ENCODE data around the gene FAM169A.
"Not testable (repeated sequence)": the region's sequence is repeated elsewhere in the genome, so short reads cannot be mapped to it uniquely, and the experiment has no call there.

Gene FAM169A

DNA sequence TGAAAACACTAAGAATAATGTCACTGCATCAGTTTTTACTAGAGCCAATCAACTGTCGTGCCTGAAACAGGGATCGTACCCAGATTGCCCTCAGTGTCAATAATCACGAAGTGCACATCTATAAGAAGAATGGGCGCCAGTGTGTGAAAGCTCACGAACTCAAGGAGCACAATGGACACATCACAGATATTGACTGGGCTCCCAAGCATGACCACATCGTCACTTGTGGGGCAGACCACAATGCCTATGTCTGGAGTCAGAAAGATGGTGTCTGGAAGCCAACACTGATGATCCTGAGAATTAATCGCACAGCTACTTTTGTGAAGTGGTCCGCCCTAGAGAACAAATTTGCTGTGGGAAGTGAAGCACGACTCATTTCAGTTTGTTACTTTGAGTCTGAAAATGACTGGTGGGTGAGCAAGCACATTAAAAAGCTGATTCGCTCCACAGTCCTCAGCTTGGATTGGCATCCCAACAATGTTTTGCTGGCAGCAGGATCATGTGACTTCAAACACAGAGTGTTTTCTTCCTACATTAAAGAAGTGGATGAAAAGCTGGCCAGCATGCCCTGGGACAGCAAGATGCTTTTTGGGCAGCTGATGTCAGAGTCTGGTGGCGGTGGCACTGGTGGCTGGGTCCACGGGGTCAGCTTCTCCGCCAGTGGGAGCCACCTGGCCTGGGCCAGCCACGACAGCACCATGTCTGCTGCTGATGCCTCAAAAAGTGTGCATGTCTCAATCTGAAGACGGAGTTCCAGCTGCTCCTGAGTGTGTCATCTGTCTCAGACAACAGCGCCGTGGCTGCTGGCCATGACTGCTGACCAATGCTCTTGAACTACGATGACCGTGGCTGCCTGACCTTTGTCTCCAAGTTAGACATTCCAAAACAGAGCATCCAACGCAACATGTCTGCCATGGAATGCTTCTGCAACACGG is 66.9 kb downstream of the FAM169A start:
- H3K9me3 ChIP-seq (ENCODE audit: control insufficient read depth, insufficient read depth, low read length) = no peaks in the 10 kb centered on the region
- H3K79me2 ChIP-seq (ENCODE audit: control insufficient read depth, low read length) = no peaks in the 10 kb centered on the region
- H3K4me3 ChIP-seq (ENCODE audit: low read length) = no peak overlapping the region
- peaks cover 5% of the 10 kb centered on the region; the same call in 1 of the 2 replicates for H3K27me3 ChIP-seq (ENCODE audit: control insufficient read depth, low read length)
- H4K20me1 ChIP-seq (ENCODE audit: control insufficient read depth, insufficient read depth, low read depth, low read length) = no peaks in the 10 kb centered on the region
- H3F3A ChIP-seq (ENCODE audit: control insufficient read depth, insufficient read depth) = no peaks in the 10 kb centered on the region
- no peaks in the 10 kb centered on the region for H3K9me2 ChIP-seq (replicated peaks; ENCODE audit: control insufficient read depth, low read length)
- H3K4me2 ChIP-seq (ENCODE audit: low read length) = no peak overlapping the region
- no peaks in the 10 kb centered on the region for H3K36me3 ChIP-seq (ENCODE audit: control insufficient read depth, low read length)
- no peak for TF ChIP-seq EZH2phosphoT487 (IDR thresholded peaks at IDR 0.05; ENCODE audit: borderline replicate concordance, low read length)
- TF ChIP-seq, protein P1, sequence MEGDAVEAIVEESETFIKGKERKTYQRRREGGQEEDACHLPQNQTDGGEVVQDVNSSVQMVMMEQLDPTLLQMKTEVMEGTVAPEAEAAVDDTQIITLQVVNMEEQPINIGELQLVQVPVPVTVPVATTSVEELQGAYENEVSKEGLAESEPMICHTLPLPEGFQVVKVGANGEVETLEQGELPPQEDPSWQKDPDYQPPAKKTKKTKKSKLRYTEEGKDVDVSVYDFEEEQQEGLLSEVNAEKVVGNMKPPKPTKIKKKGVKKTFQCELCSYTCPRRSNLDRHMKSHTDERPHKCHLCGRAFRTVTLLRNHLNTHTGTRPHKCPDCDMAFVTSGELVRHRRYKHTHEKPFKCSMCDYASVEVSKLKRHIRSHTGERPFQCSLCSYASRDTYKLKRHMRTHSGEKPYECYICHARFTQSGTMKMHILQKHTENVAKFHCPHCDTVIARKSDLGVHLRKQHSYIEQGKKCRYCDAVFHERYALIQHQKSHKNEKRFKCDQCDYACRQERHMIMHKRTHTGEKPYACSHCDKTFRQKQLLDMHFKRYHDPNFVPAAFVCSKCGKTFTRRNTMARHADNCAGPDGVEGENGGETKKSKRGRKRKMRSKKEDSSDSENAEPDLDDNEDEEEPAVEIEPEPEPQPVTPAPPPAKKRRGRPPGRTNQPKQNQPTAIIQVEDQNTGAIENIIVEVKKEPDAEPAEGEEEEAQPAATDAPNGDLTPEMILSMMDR (IDR thresholded peaks at IDR 0.05; ENCODE audit: low read depth, low read length, poor library complexity, severe bottlenecking) = no peak
- H3K4me1 ChIP-seq (ENCODE audit: control insufficient read depth, low read length) = no peaks in the 10 kb centered on the region
- H3K27ac ChIP-seq (ENCODE audit: low read depth, low read length) = no peak overlapping the region

DNA sequence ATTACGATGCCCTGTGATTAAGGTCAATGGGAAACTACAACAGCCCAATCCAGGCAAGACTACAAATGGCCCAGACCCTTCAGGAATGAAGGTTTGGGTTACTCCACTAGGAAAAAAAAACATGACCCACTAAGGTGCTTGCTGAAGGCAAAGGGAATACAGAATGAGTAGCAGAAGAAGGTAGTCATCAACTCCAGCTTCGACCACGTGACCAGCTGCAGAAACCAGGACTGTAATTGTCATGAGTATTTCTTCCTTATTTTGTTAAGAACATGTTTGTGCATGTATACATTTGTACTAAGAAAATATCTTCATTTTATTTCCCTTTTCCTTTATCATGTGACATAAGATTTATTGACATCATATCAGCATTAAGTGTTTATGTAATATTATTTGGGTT is 74.5 kb downstream of the FAM169A start:
- H3K27ac ChIP-seq (ENCODE audit: low read depth, low read length); H3F3A ChIP-seq (ENCODE audit: control insufficient read depth, insufficient read depth); H3K4me3 ChIP-seq (ENCODE audit: low read length); H3K4me1 ChIP-seq (ENCODE audit: control insufficient read depth, low read length); H3K4me2 ChIP-seq (ENCODE audit: low read length); H3K9me2 ChIP-seq (replicated peaks; ENCODE audit: control insufficient read depth, low read length); H3K36me3 ChIP-seq (ENCODE audit: control insufficient read depth, low read length); H3K9me3 ChIP-seq (ENCODE audit: control insufficient read depth, insufficient read depth, low read length); H4K20me1 ChIP-seq (ENCODE audit: control insufficient read depth, insufficient read depth, low read depth, low read length); H3K27me3 ChIP-seq (ENCODE audit: control insufficient read depth, low read length); H3K79me2 ChIP-seq (ENCODE audit: control insufficient read depth, low read length): not testable (repeated sequence)

DNA sequence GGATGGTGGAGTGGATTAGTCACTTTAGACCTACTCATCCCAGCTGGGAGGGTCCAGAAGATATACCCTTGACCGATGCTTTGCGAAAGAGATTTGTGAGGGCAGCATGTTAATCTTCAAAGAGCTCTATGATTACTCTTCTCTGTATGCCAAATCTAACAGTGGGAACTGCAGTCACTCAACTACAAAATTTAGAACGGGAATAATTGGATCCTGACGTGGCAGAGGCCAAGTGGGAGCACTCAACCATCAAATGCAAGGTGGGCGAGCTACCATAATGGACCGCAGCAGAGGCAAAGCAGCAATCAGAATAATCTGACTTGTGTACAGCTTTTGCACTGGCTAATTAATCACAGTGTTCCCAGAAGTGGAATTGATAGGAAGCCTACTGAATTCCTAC is 78.8 kb downstream of the FAM169A start:
- Histone ChIP-seq H3F3A (ENCODE audit: control insufficient read depth, insufficient read depth) (no peaks in the 10 kb centered on the region), H3K4me3 (ENCODE audit: low read length) (no peak overlapping the region), H3K9me2 (replicated peaks; ENCODE audit: control insufficient read depth, low read length) (no peaks in the 10 kb centered on the region), H3K27ac (ENCODE audit: low read depth, low read length) (no peak overlapping the region), H3K4me2 (ENCODE audit: low read length) (no peak overlapping the region), H3K79me2 (ENCODE audit: control insufficient read depth, low read length) (no peaks in the 10 kb centered on the region), H4K20me1 (ENCODE audit: control insufficient read depth, insufficient read depth, low read depth, low read length) (no peaks in the 10 kb centered on the region), H3K27me3 (ENCODE audit: control insufficient read depth, low read length) (no peaks in the 10 kb centered on the region), H3K9me3 (ENCODE audit: control insufficient read depth, insufficient read depth, low read length) (no peaks in the 10 kb centered on the region), H3K36me3 (ENCODE audit: control insufficient read depth, low read length) (no peaks in the 10 kb centered on the region), H3K4me1 (ENCODE audit: control insufficient read depth, low read length) (no peaks in the 10 kb centered on the region)
- TF ChIP-seq EZH2phosphoT487 (IDR thresholded peaks at IDR 0.05; ENCODE audit: borderline replicate concordance, low read length) = no peak
- TF ChIP-seq, protein P1 (IDR thresholded peaks at IDR 0.05; ENCODE audit: low read depth, low read length, poor library complexity, severe bottlenecking) = no peak

DNA sequence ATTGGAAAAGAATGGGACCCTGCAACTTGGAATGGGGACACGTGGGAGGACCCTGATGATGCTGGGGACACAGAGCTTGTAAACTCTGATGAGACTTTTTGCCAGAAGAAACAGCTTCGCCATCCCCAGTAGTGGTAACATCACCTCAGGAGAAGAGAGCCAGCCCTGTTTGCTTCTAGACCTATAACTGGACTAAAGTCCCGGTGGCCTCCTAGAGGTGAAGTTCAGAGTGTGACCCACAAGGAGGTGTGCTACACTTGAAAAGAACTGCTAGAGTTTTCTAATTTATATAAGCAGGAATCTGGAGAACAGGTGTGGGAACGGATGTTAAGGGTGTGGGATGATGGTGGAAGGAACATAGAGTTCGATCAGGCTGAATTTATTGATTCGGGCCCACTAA is 79.3 kb downstream of the FAM169A start:
- Histone ChIP-seq H3K4me1 (ENCODE audit: control insufficient read depth, low read length) (no peaks in the 10 kb centered on the region), H3K36me3 (ENCODE audit: control insufficient read depth, low read length) (no peaks in the 10 kb centered on the region), H3K4me3 (ENCODE audit: low read length) (no peak overlapping the region), H3K4me2 (ENCODE audit: low read length) (no peak overlapping the region), H4K20me1 (ENCODE audit: control insufficient read depth, insufficient read depth, low read depth, low read length) (no peaks in the 10 kb centered on the region), H3K79me2 (ENCODE audit: control insufficient read depth, low read length) (no peaks in the 10 kb centered on the region), H3K9me3 (ENCODE audit: control insufficient read depth, insufficient read depth, low read length) (no peaks in the 10 kb centered on the region), H3K27me3 (ENCODE audit: control insufficient read depth, low read length) (no peaks in the 10 kb centered on the region), H3K27ac (ENCODE audit: low read depth, low read length) (no peak overlapping the region), H3F3A (ENCODE audit: control insufficient read depth, insufficient read depth) (no peaks in the 10 kb centered on the region), H3K9me2 (replicated peaks; ENCODE audit: control insufficient read depth, low read length) (no peaks in the 10 kb centered on the region)
- TF ChIP-seq, protein P1 (IDR thresholded peaks at IDR 0.05; ENCODE audit: low read depth, low read length, poor library complexity, severe bottlenecking) = no peak
- no peak for TF ChIP-seq EZH2phosphoT487 (IDR thresholded peaks at IDR 0.05; ENCODE audit: borderline replicate concordance, low read length)

Data from DOHH2 (cell line).